ENCODE results near the gene NECTIN3. TPM values are rescaled to one million over a fixed set of nuclear protein-coding genes. Genes with fewer than 3 reads are reported as not detected.

NECTIN3 gene
- total RNA-seq, 2 experiments from 2014 or later, result 7.8 to 8.5 TPM

- CTCF ChIA-PET, result no interaction called here
- peak overlapping the region; percentile 14 for H3K27ac Mint-ChIP-seq
- H3K4me1 Mint-ChIP-seq (ENCODE audit: low read depth), result peaks cover 26% of the 10 kb centered on the region
- no peak overlapping the region for H3K4me3 ChIP-seq (ENCODE audit: low read length)
- no peaks in the 10 kb centered on the region for H3K36me3 Mint-ChIP-seq (ENCODE audit: low read depth)
- H3K36me3 ChIP-seq (ENCODE audit: insufficient read depth, low read length), result no peaks in the 10 kb centered on the region
- DNase-seq, result no peak
- no peak for TF ChIP-seq CTCF (IDR thresholded peaks at IDR 0.05)
- no peak for ATAC-seq (ENCODE audit: poor library complexity)
- H3K9me3 ChIP-seq (ENCODE audit: control insufficient read depth in 1 of 2, insufficient read depth in 1 of 2, low read length in 2 of 2), result peaks cover 0 to 3% of the 10 kb centered on the region in 2 experiments
- H3K27me3 ChIP-seq (ENCODE audit: control insufficient read depth in 1 of 2, insufficient read depth in 2 of 2, low read length in 2 of 2), result no peaks in the 10 kb centered on the region
- intact Hi-C loops (cut with DNase I, micrococcal nuclease), result no loop called here
- no peak overlapping the region for H3K27ac ChIP-seq (ENCODE audit: low read depth in 1 of 2, low read length in 2 of 2)
- no peak overlapping the region for H3K4me3 Mint-ChIP-seq
- H3K9me3 Mint-ChIP-seq, result peaks cover 3% of the 10 kb centered on the region
- POLR2A ChIA-PET, result no interaction called here
- H3K4me1 ChIP-seq (ENCODE audit: insufficient read depth, low read length), result peaks cover 11% of the 10 kb centered on the region
- H3K27me3 Mint-ChIP-seq, result no peaks in the 10 kb centered on the region
These were observed 165.5 kb downstream of the NECTIN3 start for GRCh38 chr3:111236836-111237713.

- DNase-seq, result no peak
- Mint-ChIP-seq H3K4me1 (ENCODE audit: low read depth) (peaks cover 26% of the 10 kb centered on the region), H3K27ac (peak overlapping the region; percentile 14), H3K36me3 (ENCODE audit: low read depth) (no peaks in the 10 kb centered on the region), H3K9me3 (peaks cover 3% of the 10 kb centered on the region), H3K4me3 (no peak overlapping the region), H3K27me3 (no peaks in the 10 kb centered on the region)
- Histone ChIP-seq H3K27me3 (ENCODE audit: control insufficient read depth in 1 of 2, insufficient read depth in 2 of 2, low read length in 2 of 2) (no peaks in the 10 kb centered on the region), H3K9me3 (ENCODE audit: control insufficient read depth in 1 of 2, insufficient read depth in 1 of 2, low read length in 2 of 2) (peaks cover 8 to 12% of the 10 kb centered on the region in 2 experiments), H3K4me1 (ENCODE audit: insufficient read depth, low read length) (peaks cover 11% of the 10 kb centered on the region), H3K4me3 (ENCODE audit: low read length) (no peak overlapping the region), H3K27ac (ENCODE audit: low read depth in 1 of 2, low read length in 2 of 2) (no peak overlapping the region), H3K36me3 (ENCODE audit: insufficient read depth, low read length) (no peaks in the 10 kb centered on the region)
- POLR2A ChIA-PET, result no interaction called here
- TF ChIP-seq CTCF (IDR thresholded peaks at IDR 0.05), result no peak
- CTCF ChIA-PET, result no interaction called here
- intact Hi-C loops (cut with DNase I, micrococcal nuclease), result no loop called here
- no peak for ATAC-seq (ENCODE audit: poor library complexity)
These were observed 166.3 kb downstream of the NECTIN3 start for GRCh38 chr3:111237946-111238345.

- Histone ChIP-seq H3K27me3 (ENCODE audit: control insufficient read depth in 1 of 2, insufficient read depth in 2 of 2, low read length in 2 of 2) (no peaks in the 10 kb centered on the region), H3K9me3 (ENCODE audit: control insufficient read depth in 1 of 2, insufficient read depth in 1 of 2, low read length in 2 of 2) (peaks cover 14 to 17% of the 10 kb centered on the region in 2 experiments), H3K36me3 (ENCODE audit: insufficient read depth, low read length) (no peaks in the 10 kb centered on the region), H3K27ac (ENCODE audit: low read depth in 1 of 2, low read length in 2 of 2) (peak overlapping the region in 1 of 2 donors; percentile 32), H3K4me1 (ENCODE audit: insufficient read depth, low read length) (peaks cover 11% of the 10 kb centered on the region), H3K4me3 (ENCODE audit: low read length) (no peak overlapping the region)
- ChIA-PET CTCF (no interaction called here), POLR2A (no interaction called here)
- intact Hi-C loops (cut with DNase I, micrococcal nuclease), result no loop called here
- TF ChIP-seq CTCF (IDR thresholded peaks at IDR 0.05), result no peak
- peak; percentile 82 for ATAC-seq (ENCODE audit: poor library complexity)
- Mint-ChIP-seq H3K27me3 (no peaks in the 10 kb centered on the region), H3K36me3 (ENCODE audit: low read depth) (no peaks in the 10 kb centered on the region), H3K4me1 (ENCODE audit: low read depth) (peaks cover 26% of the 10 kb centered on the region), H3K27ac (peak overlapping the region; percentile 32), H3K4me3 (peak overlapping the region; percentile 26), H3K9me3 (peaks cover 3% of the 10 kb centered on the region)
- DNase-seq, result peak in 3 of 14 experiments; percentile 38 to 89 (median 45)
These were observed 167.3 kb downstream of the NECTIN3 start for GRCh38 chr3:111238885-111239284.

All from CD4-positive, alpha-beta T cell (primary cell).